Skin epidermis (tissue), 12 donors: ENCODE data around the gene GNS.
A peak's percentile ranks its signal among the peaks of the same experiment; 100 is the strongest.
"Not testable (repeated sequence)": the region's sequence is repeated elsewhere in the genome, so short reads cannot be mapped to it uniquely, and the experiment has no call there.

Experiments
- H3K27ac ChIP-seq, 21 experiments: fragments of 200-600 bp; sonication (generic) in 11 of 21; one replicate each; pipeline ENCODE4 v1.5.0; 2020; ENCODE audit warnings: mild to moderate bottlenecking in 3 of 21, inconsistent platforms in 2 of 21, moderate library complexity in 2 of 21
- H3K4me3 ChIP-seq, 7 experiments: fragments of 200-600 bp; sonication (generic) in 2 of 7; one replicate each; pipeline ENCODE4 v1.5.0; 2020; ENCODE audit warnings: inconsistent platforms in 2 of 7, mild to moderate bottlenecking in 2 of 7, moderate library complexity in 1 of 7

GNS gene

GRCh38 chr12:64707926-64708325 is 51.3 kb downstream of the GNS start:
- Histone ChIP-seq H3K27ac (no peak overlapping the region), H3K4me3 (no peak overlapping the region)

GRCh38 chr12:64707362-64707761 is 51.8 kb downstream of the GNS start:
- H3K4me3 ChIP-seq = no peak overlapping the region
- H3K27ac ChIP-seq = no peak overlapping the region

GRCh38 chr12:64706857-64707256 is 52.3 kb downstream of the GNS start:
- Histone ChIP-seq H3K27ac (no peak overlapping the region), H3K4me3 (no peak overlapping the region)

GRCh38 chr12:64706306-64706705 is 52.9 kb downstream of the GNS start:
- Histone ChIP-seq H3K27ac (no peak overlapping the region), H3K4me3 (no peak overlapping the region)

GRCh38 chr12:64701283-64701682 is 57.9 kb downstream of the GNS start:
- H3K27ac ChIP-seq = peak overlapping the region in 3 of 21 experiments; percentile 2 to 47 (median 18)
- H3K4me3 ChIP-seq = no peak overlapping the region

GRCh38 chr12:64700532-64700931 is 58.7 kb downstream of the GNS start:
- Histone ChIP-seq H3K27ac (peak overlapping the region in 3 of 21 experiments; percentile 2 to 18 (median 7)), H3K4me3 (no peak overlapping the region)

- H3K4me3 ChIP-seq = no peak overlapping the region
- H3K27ac ChIP-seq = no peak overlapping the region
Measured at GRCh38 chr12:64699504-64700115, 59.6 kb downstream of the GNS start.

GRCh38 chr12:64696080-64696741 is 63.0 kb downstream of the GNS start:
- peak overlapping the region in 1 of 21 experiments; percentile 52 for H3K27ac ChIP-seq
- H3K4me3 ChIP-seq = no peak overlapping the region

GRCh38 chr12:64695550-64695949 is 63.7 kb downstream of the GNS start:
- Histone ChIP-seq H3K27ac (peak overlapping the region in 1 of 21 experiments; percentile 52), H3K4me3 (no peak overlapping the region)

- H3K27ac ChIP-seq = peak overlapping the region in 1 of 21 experiments; percentile 20
Measured at GRCh38 chr12:64694130-64695040, 64.8 kb downstream of the GNS start.

GRCh38 chr12:64691795-64692583 is 67.2 kb downstream of the GNS start:
- Histone ChIP-seq H3K4me3 (no peak overlapping the region), H3K27ac (no peak overlapping the region)

More at GRCh38 chr12:64694130-64695040, 64.8 kb downstream of the GNS start:
- no peak overlapping the region for H3K4me3 ChIP-seq

- Histone ChIP-seq H3K27ac (no peak overlapping the region), H3K4me3 (no peak overlapping the region)
Measured at GRCh38 chr12:64691227-64691794, 67.9 kb downstream of the GNS start.

GRCh38 chr12:64690236-64690635 is 69.0 kb downstream of the GNS start:
- not testable (repeated sequence) for H3K4me3 ChIP-seq, H3K27ac ChIP-seq

GRCh38 chr12:64688715-64689114 is 70.5 kb downstream of the GNS start:
- Histone ChIP-seq H3K27ac (peak overlapping the region in 2 of 21 experiments; percentile 56 to 60), H3K4me3 (no peak overlapping the region)

- Histone ChIP-seq H3K27ac (peak overlapping the region in 7 of 21 experiments; percentile 21 to 72 (median 56)), H3K4me3 (no peak overlapping the region)
Measured at GRCh38 chr12:64688219-64688618, 71.0 kb downstream of the GNS start.

- H3K27ac ChIP-seq = peak overlapping the region in 7 of 21 experiments; percentile 21 to 72 (median 56)
- H3K4me3 ChIP-seq = no peak overlapping the region
Measured at GRCh38 chr12:64687816-64688215, 71.4 kb downstream of the GNS start.

GRCh38 chr12:64685605-64686004 is 73.6 kb downstream of the GNS start:
- H3K4me3 ChIP-seq = no peak overlapping the region
- peak overlapping the region in 8 of 21 experiments; percentile 10 to 69 (median 43) for H3K27ac ChIP-seq

GRCh38 chr12:64685050-64685449 is 74.2 kb downstream of the GNS start:
- no peak overlapping the region for H3K4me3 ChIP-seq
- peak overlapping the region in 9 of 21 experiments; percentile 2 to 69 (median 41) for H3K27ac ChIP-seq
